A673 (cell line): Measurements from ENCODE around the gene ZNF516.

Source experiments
- CTCF ChIP-seq: fragments of 300-800, 200-600 bp; sonication (generic); conservative IDR thresholded peaks from 2 replicates; pipeline ENCODE4 v1.5.1; 2017; ENCODE audit warnings: low read depth, mild to moderate bottlenecking, antibody characterized with exemption, low read length, moderate library complexity, mixed read lengths
- EZH2 ChIP-seq: fragments of 200-600 bp; sonication (generic); IDR thresholded peaks from 2 replicates; pipeline ENCODE4 v1.6.1; 2017; ENCODE audit warnings: borderline replicate concordance, low read depth, mild to moderate bottlenecking, mixed read lengths, antibody characterized with exemption, low read length; ENCODE audit not compliant: poor library complexity, severe bottlenecking

GRCh38 chr18:76367168-76368125, 127.6 kb downstream of the ZNF516 start:
- TF ChIP-seq CTCF (no peak), EZH2 (no peak)
